RPMI7951 (cell line): ENCODE data around the gene MYO15B. TPM values are rescaled to one million over a fixed set of nuclear protein-coding genes. Genes with fewer than 3 reads are reported as not detected.

ENCODE experiments used
- DNase-seq: peaks from one replicate; pipeline ENCODE4 v3.0.0-alpha.2; 2012; ENCODE audit warnings: low read depth
- total RNA-seq: library from RNA; depleted of rRNA; stranded (reverse); fragments of >200 nt; shearing (Covaris generic); gene quantifications from 2 replicates; pipeline ENCODE4 v1.2.3, GENCODE V29; 2014; rRNA removed

MYO15B gene
- total RNA-seq, 1 experiment from 2014 or later = not detected

GRCh38 chr17:75665981-75666380, 78.4 kb downstream of the MYO15B start:
- DNase-seq = no peak

- DNase-seq = peak; percentile 96
Observed at GRCh38 chr17:75666959-75667790, 79.6 kb downstream of the MYO15B start, which contains the start of the genes RECQL5 and SAP30BP. Gene RECQL5 (minus strand): TSS chr17:75667154. CDS start chr17:75666557, 597 bp downstream. Gene SAP30BP (plus strand): TSS chr17:75667338. CDS start chr17:75667373, 35 bp downstream.

- DNase-seq = no peak
Observed at GRCh38 chr17:75667825-75668224, 80.2 kb downstream of the MYO15B start.

- no peak for DNase-seq
Observed at GRCh38 chr17:75668489-75668888, 80.9 kb downstream of the MYO15B start.

- DNase-seq = no peak
Observed at GRCh38 chr17:75670868-75671267, 83.3 kb downstream of the MYO15B start.

GRCh38 chr17:75672011-75672410, 84.4 kb downstream of the MYO15B start:
- no peak for DNase-seq

- DNase-seq = no peak
Observed at GRCh38 chr17:75673487-75673886, 85.9 kb downstream of the MYO15B start.

Other genes with a start within 250 kb of the MYO15B start
- gene GRB2, start 182.1 kb upstream of the MYO15B start, total RNA-seq = 75.1 and 82.3 TPM in 2 replicates
- 12.1 and 15.4 TPM in 2 replicates for gene TMEM94, start 131.2 kb upstream of the MYO15B start, total RNA-seq
- gene CASKIN2, start 72.3 kb upstream of the MYO15B start, total RNA-seq = 4.2 and 5.5 TPM in 2 replicates
- 11.2 and 11.9 TPM in 2 replicates for gene TSEN54, start 71.3 kb upstream of the MYO15B start, total RNA-seq
- 0.49 and 1.2 TPM in 2 replicates for gene LLGL2, start 62.1 kb upstream of the MYO15B start, total RNA-seq
- gene SMIM5, start 45.6 kb downstream of the MYO15B start, total RNA-seq = not detected in 2 replicates
- gene RECQL5, start 79.4 kb downstream of the MYO15B start, total RNA-seq = 6.0 and 9.6 TPM in 2 replicates
- 68.9 and 81.3 TPM in 2 replicates for gene SAP30BP, start 79.5 kb downstream of the MYO15B start, total RNA-seq
- 0.36 and 0.39 TPM in 2 replicates for gene ITGB4, start 133.7 kb downstream of the MYO15B start, total RNA-seq
- 37.0 and 44.2 TPM in 2 replicates for gene GALK1, start 177.4 kb downstream of the MYO15B start, total RNA-seq
- 15.6 and 16.0 TPM in 2 replicates for gene UNK, start 197.0 kb downstream of the MYO15B start, total RNA-seq